ENCODE measurements around the gene LSM12. TPM values are rescaled to one million over a fixed set of nuclear protein-coding genes. Genes with fewer than 3 reads are reported as not detected.
A peak's percentile ranks its signal among the peaks of the same experiment; 100 is the strongest.

Gene LSM12
- total RNA-seq, 1 donor from 2014 or later: 39.1 TPM

GRCh38 chr17:44070455-44071197 lies 4.2 kb upstream of the LSM12 start, which contains the start of gene G6PC3:
TSS of gene G6PC3 (plus strand) at chr17:44070735. CDS start at chr17:44070966, 231 bp downstream.
- TF ChIP-seq, protein P1, sequence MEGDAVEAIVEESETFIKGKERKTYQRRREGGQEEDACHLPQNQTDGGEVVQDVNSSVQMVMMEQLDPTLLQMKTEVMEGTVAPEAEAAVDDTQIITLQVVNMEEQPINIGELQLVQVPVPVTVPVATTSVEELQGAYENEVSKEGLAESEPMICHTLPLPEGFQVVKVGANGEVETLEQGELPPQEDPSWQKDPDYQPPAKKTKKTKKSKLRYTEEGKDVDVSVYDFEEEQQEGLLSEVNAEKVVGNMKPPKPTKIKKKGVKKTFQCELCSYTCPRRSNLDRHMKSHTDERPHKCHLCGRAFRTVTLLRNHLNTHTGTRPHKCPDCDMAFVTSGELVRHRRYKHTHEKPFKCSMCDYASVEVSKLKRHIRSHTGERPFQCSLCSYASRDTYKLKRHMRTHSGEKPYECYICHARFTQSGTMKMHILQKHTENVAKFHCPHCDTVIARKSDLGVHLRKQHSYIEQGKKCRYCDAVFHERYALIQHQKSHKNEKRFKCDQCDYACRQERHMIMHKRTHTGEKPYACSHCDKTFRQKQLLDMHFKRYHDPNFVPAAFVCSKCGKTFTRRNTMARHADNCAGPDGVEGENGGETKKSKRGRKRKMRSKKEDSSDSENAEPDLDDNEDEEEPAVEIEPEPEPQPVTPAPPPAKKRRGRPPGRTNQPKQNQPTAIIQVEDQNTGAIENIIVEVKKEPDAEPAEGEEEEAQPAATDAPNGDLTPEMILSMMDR (IDR thresholded peaks at IDR 0.05): no peak
- peaks cover 35% of the 10 kb centered on the region for H3K4me1 ChIP-seq
- intact Hi-C loops (cut with DNase I): no loop called here
- peak within 1 kb of the TSS; percentile 86 for H3K27ac ChIP-seq
- H3K36me3 ChIP-seq: peaks cover 20% of the 10 kb centered on the region
- ATAC-seq (peak; percentile 93 to 94), DNase-seq (peak; percentile 96)
- no peaks in the 10 kb centered on the region for H3K9me3 ChIP-seq
- no peaks in the 10 kb centered on the region for H3K27me3 ChIP-seq (ENCODE audit: low read depth)
- H3K4me3 ChIP-seq: peak within 1 kb of the TSS; percentile 77

DNA sequence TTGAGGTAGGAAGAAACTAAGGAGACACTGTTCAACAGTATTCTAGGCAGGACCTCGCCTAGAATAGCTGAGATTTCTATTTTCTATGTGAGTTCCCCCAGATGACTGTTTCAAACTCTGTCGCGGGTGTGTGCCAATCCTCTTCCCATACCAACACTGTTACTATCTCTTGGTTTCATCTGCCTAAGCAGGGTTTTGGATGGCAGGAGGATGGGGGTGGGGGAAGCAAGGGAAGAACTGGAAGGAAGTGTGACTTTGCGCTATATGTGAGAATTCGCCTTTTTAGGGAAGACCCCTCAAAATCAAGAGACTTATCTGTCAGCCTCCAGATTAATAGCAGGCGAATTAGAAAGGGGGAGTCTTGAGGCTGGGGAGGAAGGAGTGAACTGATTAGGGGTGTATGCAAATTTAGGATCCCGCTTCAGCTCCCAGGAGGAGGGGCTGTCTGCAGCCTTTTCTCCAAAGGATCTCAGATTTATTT lies 3.5 kb upstream of the LSM12 start:
- DNase-seq (no peak), ATAC-seq (no peak)
- Histone ChIP-seq H3K9me3 (no peaks in the 10 kb centered on the region), H3K4me1 (peaks cover 41% of the 10 kb centered on the region), H3K36me3 (peaks cover 16% of the 10 kb centered on the region), H3K27ac (peak overlapping the region; percentile 86), H3K27me3 (ENCODE audit: low read depth) (no peaks in the 10 kb centered on the region), H3K4me3 (peak overlapping the region; percentile 77)
- intact Hi-C loops (cut with DNase I): no loop called here
- TF ChIP-seq, protein P1 (IDR thresholded peaks at IDR 0.05): no peak

DNA sequence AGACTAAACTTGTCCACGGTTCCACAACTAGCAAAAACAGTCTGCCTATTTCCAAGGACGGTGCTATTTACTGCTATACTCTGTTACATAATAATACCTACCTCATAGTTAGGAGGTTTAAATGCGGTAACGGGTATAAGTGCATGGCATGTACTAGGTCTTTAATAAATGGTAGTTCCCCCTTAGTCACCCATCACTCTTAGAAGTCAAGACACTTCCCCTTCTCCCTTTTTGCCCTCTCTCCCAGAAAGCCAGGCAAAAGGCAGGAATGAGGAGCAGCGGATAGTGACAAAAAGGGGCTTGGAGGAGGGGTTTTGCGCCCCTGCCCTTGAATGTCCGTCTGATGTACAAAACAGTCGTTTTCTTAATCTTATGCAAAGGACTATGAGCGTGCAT lies 1.1 kb upstream of the LSM12 start:
- no peak overlapping the region for H3K4me3 ChIP-seq
- TF ChIP-seq, protein P1 (IDR thresholded peaks at IDR 0.05): no peak
- DNase-seq (no peak), ATAC-seq (no peak)
- H3K4me1 ChIP-seq: peaks cover 43% of the 10 kb centered on the region
- peak overlapping the region; percentile 88 for H3K27ac ChIP-seq
- H3K27me3 ChIP-seq (ENCODE audit: low read depth): no peaks in the 10 kb centered on the region
- intact Hi-C loops (cut with DNase I): no loop called here
- no peaks in the 10 kb centered on the region for H3K9me3 ChIP-seq
- H3K36me3 ChIP-seq: peaks cover 11% of the 10 kb centered on the region

GRCh38 chr17:44065668-44066203 lies 735 bp downstream of the LSM12 start:
- peak overlapping the region; percentile 66 for H3K4me3 ChIP-seq
- intact Hi-C loops (cut with DNase I): no loop called here
- no peaks in the 10 kb centered on the region for H3K27me3 ChIP-seq (ENCODE audit: low read depth)
- no peaks in the 10 kb centered on the region for H3K9me3 ChIP-seq
- peaks cover 29% of the 10 kb centered on the region for H3K36me3 ChIP-seq
- peaks cover 33% of the 10 kb centered on the region for H3K4me1 ChIP-seq
- peak overlapping the region; percentile 88 for H3K27ac ChIP-seq
- TF ChIP-seq, protein P1 (IDR thresholded peaks at IDR 0.05): no peak
- peak; percentile 25 for DNase-seq
- ATAC-seq: no peak

DNA sequence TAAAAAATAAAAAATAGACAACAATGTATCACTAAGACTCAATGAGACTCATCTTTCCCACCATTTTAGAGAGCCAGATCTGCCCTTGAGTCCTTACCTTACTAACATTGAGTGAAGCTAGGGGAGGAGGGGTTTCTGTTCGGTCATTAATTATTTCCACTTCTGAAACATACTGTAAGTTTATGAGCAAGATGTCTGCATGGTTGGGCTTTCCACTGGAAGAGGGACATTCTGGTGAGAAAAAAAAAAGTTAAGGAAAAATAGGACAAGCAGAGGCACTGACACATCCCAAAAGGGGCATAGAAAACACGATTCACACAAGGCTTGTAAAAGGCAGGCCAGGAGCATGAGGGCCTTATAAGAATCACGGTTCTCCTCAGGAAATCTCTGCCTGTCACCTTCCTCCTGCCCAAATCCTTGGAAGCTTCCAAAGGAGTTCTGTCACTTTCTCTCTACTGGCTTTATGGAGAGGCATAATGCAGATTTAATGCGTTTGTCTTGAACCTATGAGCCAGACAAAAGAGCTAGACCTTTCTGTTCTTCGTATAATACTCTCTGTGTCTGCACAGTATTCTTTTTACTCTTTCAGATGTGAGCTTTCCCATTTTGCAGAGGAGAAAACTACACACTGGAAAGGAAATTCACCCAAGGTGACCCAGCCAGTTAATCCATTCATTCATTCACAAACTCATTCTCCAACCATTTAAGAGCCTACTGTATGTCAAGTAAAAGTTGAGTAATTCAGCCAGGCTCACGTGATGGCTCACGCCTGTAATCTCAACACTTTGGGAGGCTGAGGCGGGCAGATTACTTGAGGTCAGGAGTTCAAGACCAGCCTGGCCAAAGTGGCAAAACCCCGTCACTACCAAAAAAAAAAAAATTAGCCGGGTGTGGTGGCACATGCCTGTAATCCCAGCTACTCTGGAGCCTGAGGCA lies 2.5 kb downstream of the LSM12 start:
- ATAC-seq: no peak
- Histone ChIP-seq H3K9me3 (no peaks in the 10 kb centered on the region), H3K27ac (no peak overlapping the region), H3K4me1 (peaks cover 23% of the 10 kb centered on the region), H3K36me3 (peaks cover 45% of the 10 kb centered on the region), H3K27me3 (ENCODE audit: low read depth) (no peaks in the 10 kb centered on the region), H3K4me3 (no peak overlapping the region)
- no peak for DNase-seq
- intact Hi-C loops (cut with DNase I): no loop called here
- TF ChIP-seq, protein P1 (IDR thresholded peaks at IDR 0.05): no peak
